ENCODE results near the gene CELSR1. TPM values are rescaled to one million over a fixed set of nuclear protein-coding genes. Genes with fewer than 3 reads are reported as not detected.

Gene CELSR1
- total RNA-seq, 1 donor from 2014 or later, result 27.9 TPM

DNA sequence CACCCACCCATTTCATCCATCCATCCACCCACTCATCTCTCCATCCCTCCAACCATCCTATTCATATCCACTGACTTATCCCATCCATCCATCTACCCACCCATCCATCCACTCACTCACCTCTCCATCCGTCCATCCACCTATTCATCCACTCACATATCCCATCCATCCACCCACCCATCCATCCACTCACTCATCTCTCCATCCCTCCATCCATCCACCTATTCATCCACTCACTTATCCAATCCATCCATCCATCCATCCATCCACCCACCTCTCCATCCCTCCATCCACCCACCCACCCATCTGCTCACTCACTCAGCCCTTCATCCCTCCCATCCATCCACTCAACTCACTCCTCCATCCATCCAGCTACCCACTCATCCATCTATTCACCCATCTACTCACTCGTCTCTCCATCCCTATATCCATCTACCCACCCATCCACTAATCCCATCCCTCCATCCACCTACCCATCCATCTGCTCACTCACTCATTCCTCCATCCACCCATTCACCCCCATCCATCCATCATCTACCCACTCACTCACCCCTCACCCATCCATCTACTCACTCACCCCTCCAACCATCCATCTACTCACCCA is 165.7 kb downstream of the CELSR1 start:
- no peak for DNase-seq (ENCODE audit: low spot score)
- H3K27me3 Mint-ChIP-seq (ENCODE audit: low read depth), result no peaks in the 10 kb centered on the region
- no peak overlapping the region for H3K4me3 Mint-ChIP-seq (ENCODE audit: unreplicated experiment)
- TF ChIP-seq, protein P1, sequence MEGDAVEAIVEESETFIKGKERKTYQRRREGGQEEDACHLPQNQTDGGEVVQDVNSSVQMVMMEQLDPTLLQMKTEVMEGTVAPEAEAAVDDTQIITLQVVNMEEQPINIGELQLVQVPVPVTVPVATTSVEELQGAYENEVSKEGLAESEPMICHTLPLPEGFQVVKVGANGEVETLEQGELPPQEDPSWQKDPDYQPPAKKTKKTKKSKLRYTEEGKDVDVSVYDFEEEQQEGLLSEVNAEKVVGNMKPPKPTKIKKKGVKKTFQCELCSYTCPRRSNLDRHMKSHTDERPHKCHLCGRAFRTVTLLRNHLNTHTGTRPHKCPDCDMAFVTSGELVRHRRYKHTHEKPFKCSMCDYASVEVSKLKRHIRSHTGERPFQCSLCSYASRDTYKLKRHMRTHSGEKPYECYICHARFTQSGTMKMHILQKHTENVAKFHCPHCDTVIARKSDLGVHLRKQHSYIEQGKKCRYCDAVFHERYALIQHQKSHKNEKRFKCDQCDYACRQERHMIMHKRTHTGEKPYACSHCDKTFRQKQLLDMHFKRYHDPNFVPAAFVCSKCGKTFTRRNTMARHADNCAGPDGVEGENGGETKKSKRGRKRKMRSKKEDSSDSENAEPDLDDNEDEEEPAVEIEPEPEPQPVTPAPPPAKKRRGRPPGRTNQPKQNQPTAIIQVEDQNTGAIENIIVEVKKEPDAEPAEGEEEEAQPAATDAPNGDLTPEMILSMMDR (IDR thresholded peaks at IDR 0.05), result no peak
- peaks cover 26% of the 10 kb centered on the region for H3K36me3 Mint-ChIP-seq (ENCODE audit: low read depth)
- peaks cover 6% of the 10 kb centered on the region for H3K4me1 Mint-ChIP-seq (ENCODE audit: low read depth)
- H3K27ac Mint-ChIP-seq (ENCODE audit: unreplicated experiment), result peak overlapping the region; percentile 20
- H3K9me3 Mint-ChIP-seq (ENCODE audit: low read depth), result peaks cover 8% of the 10 kb centered on the region

DNA sequence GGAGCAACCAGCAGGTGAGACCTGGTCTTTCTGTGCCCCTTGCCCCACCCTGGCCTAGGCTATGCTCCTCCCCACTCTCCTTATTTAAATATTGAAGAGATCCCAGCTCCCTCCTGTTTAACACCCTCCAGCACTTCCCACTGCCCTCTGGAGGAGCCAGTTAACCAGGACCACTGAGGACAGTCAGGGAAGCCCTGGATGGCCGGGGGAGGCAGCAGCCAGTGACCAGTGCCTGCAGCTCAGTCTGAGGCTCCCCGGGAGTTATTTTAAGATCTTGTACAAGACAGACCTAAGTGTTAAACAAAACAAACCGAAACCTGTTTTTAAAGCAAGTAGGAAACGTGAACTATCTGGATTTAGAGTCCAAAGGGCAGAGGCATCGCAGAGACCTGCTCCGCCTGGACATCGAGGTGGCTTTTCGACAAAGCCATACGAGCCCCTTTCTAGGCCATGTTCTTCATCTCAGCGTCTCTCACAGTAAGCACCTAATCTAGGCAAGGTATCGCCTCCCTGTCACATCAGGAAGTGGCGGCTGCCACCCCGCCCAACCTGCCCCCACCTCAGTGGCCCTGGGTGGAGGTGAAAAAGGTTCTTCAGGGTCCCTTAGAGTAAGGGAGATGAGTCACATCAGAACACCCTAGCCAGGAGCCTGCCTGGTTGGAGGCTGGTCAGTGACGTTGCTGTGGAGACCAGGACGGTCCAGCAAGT is 166.7 kb downstream of the CELSR1 start:
- Mint-ChIP-seq H3K4me3 (ENCODE audit: unreplicated experiment) (no peak overlapping the region), H3K4me1 (ENCODE audit: low read depth) (peaks cover 6% of the 10 kb centered on the region), H3K27ac (ENCODE audit: unreplicated experiment) (no peak overlapping the region), H3K27me3 (ENCODE audit: low read depth) (no peaks in the 10 kb centered on the region), H3K9me3 (ENCODE audit: low read depth) (peaks cover under 1% of the 10 kb centered on the region), H3K36me3 (ENCODE audit: low read depth) (peaks cover 17% of the 10 kb centered on the region)
- DNase-seq (ENCODE audit: low spot score), result no peak
- TF ChIP-seq, protein P1 (IDR thresholded peaks at IDR 0.05), result no peak

- TF ChIP-seq, protein P1 (IDR thresholded peaks at IDR 0.05), result no peak
- Mint-ChIP-seq H3K9me3 (ENCODE audit: low read depth) (no peaks in the 10 kb centered on the region), H3K27ac (ENCODE audit: unreplicated experiment) (no peak overlapping the region), H3K4me1 (ENCODE audit: low read depth) (peaks cover 6% of the 10 kb centered on the region), H3K4me3 (ENCODE audit: unreplicated experiment) (no peak overlapping the region), H3K36me3 (ENCODE audit: low read depth) (peaks cover 11% of the 10 kb centered on the region), H3K27me3 (ENCODE audit: low read depth) (no peaks in the 10 kb centered on the region)
- DNase-seq (ENCODE audit: low spot score), result peak; percentile 92
Observed at GRCh38 chr22:46369716-46370583, 167.5 kb downstream of the CELSR1 start.

DNA sequence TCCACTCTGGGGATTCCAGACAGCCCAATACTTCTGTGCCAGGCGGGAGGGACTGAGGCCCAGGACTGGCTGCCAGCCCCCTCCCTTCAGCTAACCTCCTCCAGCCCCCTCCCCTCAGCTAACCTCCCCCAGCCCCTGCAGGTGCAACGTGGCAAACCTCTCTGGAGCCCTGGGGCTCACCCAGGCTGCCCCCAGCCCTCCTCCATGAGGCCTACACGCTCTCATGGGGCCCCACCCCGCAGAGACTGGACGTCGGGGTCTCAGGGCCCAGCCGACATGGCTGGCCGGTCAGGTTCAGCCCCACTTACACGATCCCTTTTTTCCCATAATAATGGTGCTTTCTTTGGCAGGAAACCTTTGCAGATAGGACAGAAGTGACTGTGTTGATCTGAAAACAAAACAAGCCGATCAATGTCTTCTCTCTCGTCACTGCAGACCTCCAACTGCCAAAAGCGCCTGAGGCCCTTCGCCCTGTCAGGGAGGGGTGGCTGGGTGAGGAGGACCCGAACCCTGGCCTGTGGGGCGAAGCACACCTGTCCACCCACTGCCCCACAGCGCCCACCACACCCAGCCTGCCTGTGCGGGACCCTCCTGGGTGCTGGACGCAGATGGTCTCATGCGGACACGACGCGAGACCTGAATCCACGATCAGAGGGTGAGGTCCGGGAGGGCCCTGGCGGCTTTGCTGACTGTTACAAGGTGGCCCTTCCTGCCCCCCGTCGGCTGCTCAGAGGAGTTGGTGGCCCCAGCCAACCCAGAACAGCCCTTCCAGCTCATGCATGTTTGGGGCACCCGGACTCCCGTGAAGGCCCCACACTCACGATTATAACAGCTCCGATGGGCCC is 168.3 kb downstream of the CELSR1 start:
- Mint-ChIP-seq H3K9me3 (ENCODE audit: low read depth) (no peaks in the 10 kb centered on the region), H3K36me3 (ENCODE audit: low read depth) (peaks cover 10% of the 10 kb centered on the region), H3K4me3 (ENCODE audit: unreplicated experiment) (no peak overlapping the region), H3K27ac (ENCODE audit: unreplicated experiment) (no peak overlapping the region), H3K27me3 (ENCODE audit: low read depth) (no peaks in the 10 kb centered on the region), H3K4me1 (ENCODE audit: low read depth) (peaks cover 1% of the 10 kb centered on the region)
- no peak for DNase-seq (ENCODE audit: low spot score)
- TF ChIP-seq, protein P1 (IDR thresholded peaks at IDR 0.05), result no peak
